ENCODE results near the gene NBEA.
"Not testable (repeated sequence)": the region's sequence is repeated elsewhere in the genome, so short reads cannot be mapped to it uniquely, and the experiment has no call there.

NBEA gene

GRCh38 chr13:35309706-35310105, 367.6 kb downstream of the NBEA start:
- DNase-seq = no peak

DNA sequence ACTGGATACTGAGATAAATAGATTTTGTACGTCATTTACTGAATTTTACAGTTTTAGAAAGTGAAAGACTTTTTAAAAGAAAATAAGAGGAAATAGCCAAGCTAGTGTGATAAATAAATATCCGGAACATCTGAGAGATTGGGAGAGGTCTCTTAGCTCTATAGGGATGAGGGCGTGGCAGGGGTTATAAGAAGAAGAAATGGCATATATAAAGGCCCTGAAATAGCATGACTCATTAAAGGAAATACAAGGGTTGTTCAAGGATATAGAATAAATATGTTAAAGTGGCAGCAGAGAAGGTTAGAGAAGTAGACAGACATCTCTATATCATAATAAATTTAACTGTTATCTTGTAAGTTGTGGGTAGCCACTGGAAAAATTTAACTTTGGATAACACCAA, 390.1 kb downstream of the NBEA start:
- DNase-seq = no peak

GRCh38 chr13:35333157-35333556, 391.1 kb downstream of the NBEA start:
- DNase-seq = no peak

GRCh38 chr13:35342440-35342839, 400.4 kb downstream of the NBEA start:
- DNase-seq = no peak

DNA sequence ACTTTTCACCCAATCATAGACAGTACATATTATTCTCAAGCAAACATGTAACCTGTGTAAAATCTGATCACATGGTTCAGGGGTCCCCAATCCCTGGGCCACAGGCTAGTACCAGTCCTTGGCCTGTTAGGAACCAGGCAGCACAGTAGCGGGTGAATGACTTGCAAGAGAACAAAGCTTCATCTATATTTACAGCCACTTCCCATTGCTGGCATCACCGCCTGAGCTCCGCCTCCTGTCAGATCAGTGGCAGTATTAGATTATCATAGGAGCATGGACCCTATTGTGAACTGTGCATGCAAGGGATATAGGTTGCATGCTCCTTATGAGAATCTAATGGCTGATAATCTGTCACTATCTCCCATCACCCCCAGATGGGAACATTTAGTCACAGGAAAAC, 401.3 kb downstream of the NBEA start:
- DNase-seq = no peak

DNA sequence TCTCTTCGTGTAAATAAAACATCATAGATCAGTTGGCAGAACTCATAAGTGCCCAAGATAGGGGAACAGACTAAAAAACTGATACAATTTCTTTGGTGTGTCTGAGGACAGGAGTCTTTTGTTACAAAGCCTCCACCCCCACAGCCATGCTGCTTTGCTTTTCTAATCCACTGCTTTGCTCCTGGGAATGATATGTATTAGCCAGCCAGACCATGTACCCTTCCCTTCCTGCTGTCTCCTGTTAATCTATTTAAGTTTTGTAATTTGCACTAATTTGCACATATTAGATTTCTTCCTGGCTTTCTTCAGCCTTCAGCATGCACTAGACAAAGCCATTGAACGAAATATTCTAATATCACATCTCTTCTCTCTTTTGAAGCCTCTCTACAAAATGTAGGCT, 403.9 kb downstream of the NBEA start:
- no peak for DNase-seq

DNA sequence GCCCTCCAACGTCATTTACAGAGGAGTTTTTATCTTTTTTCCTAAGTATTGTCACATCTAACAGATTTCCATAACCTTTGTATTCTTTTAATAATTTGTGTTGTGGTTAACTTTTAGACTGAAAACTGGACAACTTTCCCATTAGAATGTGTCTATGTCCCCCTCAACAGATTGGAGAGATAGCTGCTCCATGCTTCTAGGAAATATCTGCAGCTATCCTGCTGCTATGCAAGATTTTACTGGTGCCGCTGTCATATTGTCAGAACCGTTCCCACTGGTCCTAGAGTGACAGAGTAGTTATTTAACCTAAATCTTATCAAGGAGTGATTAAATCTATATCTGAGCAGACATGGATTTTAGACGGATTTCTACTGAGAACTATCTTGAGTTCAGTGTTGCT, 404.4 kb downstream of the NBEA start:
- no peak for DNase-seq

DNA sequence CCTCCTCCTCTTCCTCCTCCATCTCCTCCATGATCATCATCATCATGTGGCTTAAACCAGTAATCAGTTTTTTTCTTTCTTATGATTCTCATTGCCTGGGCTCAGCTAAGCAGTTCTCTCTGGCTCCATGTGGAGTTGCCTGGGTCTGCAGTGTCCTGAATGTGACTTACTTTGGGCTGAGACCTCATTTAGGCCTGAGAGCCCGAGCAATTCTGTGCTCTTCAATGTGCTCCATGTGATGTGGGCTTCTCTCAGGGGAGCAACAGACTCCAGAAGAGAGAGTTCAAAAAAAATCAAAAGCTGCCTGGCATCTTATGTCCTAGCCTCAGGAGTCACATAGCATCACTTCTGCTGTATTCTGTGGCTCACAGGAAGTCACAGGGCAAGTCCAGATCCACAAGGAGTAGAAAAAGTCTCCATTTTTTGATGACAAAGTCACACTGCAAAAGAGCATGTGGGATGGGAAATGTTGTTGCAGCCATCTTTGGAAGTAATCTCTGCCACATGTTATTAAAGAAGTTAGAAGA, 405.7 kb downstream of the NBEA start:
- DNase-seq = no peak

DNA sequence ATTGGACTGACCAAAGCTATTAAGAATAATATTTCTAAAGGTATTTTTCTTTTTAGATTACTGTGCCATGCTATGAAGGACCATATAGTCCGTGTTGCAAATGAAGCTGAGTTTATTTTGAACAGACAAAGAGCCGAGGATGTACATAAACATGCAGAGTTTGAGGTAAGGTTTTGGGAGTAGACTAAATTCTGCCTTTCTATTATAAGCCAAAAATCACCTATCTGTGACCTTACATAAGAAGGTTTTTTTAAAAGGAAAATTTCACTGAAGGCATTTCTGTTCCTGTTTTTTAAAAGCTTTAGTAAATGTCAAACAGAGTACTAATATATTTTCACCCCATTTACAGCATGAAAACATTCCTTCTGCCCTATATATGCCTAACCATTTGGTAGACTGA, 407.0 kb downstream of the NBEA start:
- no peak for DNase-seq

DNA sequence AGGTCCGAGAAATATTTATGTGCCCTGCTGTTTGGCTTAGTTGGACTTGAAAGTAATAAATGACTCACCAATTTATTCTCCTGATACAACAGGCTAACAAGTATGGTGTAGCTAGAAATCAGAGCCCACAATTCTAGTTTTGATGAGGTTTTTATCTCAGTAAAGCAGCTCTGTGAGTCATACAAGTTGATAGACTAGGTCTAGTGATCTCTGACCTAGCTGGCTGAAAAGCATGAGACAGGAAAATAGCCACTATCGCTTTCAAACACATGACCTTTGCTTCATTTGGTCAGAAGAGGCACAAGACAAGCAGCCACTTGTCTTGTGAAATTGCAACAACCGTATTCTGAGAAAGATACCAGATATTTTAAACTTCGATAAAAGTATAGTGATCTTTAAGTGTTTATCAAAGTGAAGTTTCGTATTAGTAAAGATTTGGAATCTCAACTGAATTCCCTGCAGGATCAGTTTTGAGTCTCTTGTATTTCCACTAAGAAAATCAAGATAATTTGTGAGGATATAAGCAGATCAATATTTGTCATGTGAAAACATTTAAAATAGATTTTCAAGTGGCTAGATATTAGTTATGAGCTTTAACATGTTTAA, 407.7 kb downstream of the NBEA start:
- no peak for DNase-seq

- DNase-seq = no peak
Measured at GRCh38 chr13:35354285-35354684, 412.2 kb downstream of the NBEA start.

DNA sequence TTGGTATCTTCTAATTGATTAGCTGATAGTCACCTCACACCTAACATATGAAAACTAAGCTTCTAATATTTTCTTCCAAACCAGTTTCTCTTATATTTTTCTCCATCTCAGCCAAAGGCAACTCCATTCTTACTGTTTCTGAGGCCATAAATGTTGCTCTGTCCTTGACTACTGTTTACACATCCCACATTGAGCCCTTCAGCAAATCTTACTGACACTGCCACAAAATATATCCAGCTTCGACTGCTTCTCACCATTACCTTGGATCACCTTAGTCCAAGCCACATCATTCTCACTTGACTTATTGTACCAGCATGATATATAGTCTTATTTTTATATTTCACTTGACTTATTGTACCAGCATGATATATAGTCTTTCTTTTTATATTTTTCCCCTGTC, 412.8 kb downstream of the NBEA start:
- no peak for DNase-seq

GRCh38 chr13:35356572-35356971, 414.5 kb downstream of the NBEA start:
- no peak for DNase-seq

DNA sequence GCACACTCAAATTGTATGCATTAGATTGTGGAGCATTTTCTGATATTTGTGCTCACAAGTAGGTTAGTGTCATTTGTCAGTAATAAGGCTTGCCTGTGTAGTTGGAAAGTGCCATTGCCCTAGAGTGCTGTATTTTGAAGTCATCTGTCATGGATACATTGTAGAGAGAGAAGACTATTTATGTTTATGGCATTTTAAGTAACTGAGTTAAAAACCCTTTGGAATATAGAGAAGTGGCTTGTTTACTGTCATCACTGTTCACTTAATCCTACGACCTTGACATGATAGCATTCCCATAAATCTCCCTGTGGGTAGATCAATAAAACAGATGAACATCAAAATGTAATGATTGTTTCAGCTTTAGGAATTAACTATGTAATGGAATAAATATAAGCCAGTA, 423.8 kb downstream of the NBEA start:
- DNase-seq = no peak

- no peak for DNase-seq
Measured at GRCh38 chr13:35367586-35367985, 425.5 kb downstream of the NBEA start.

DNA sequence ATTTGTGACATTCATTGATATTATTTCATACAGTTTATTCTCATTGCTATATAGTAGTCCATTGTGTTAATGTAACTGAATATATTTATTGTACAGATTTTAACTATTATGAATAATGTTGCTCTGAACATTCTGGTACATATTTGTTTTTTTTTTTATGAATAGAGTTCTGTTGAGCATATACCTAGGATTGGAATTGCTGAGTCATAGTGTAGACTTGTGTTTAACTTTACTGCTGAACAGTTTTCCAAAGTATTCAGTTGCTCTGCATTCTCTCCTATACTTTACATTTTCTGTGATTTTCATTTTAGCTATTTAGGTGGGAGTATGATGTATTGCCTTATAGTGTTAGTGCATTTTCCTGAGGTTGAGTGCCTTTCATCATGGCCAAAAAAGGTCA, 436.9 kb downstream of the NBEA start:
- DNase-seq = no peak

- no peak for DNase-seq
Measured at GRCh38 chr13:35379663-35380062, 437.6 kb downstream of the NBEA start.

DNA sequence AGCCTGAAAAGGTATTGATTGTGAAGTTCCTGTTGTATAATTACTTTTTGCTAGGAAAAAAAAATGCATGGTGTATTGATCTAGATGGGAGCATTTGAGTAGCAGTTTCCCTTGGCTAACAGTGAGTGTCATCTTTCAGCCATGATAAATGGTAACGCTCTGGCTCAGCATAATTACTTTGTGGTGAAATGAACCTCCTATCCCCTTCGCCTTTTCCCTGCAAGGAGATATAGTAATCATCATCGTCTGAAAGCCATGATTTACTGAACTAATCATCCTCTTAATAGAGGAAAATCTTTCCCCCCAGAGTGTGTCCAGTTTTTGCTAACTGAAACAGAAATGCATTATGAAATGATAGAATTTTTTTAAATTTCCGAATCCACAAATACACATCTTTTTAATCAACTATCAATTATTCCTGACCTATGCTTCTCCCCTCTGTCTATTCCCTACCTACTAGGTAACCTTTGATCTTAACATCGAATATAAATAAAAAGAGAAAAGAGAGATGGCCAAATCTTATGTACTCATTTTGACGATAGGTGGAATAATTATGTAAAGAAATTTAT, 445.7 kb downstream of the NBEA start:
- no peak for DNase-seq

- DNase-seq = no peak
Measured at GRCh38 chr13:35388441-35389355, 446.6 kb downstream of the NBEA start.

- DNase-seq = no peak
Measured at GRCh38 chr13:35389535-35389934, 447.5 kb downstream of the NBEA start.

GRCh38 chr13:35392768-35393167, 450.7 kb downstream of the NBEA start:
- DNase-seq = no peak

- no peak for DNase-seq
Measured at GRCh38 chr13:35393886-35394285, 451.8 kb downstream of the NBEA start.

DNA sequence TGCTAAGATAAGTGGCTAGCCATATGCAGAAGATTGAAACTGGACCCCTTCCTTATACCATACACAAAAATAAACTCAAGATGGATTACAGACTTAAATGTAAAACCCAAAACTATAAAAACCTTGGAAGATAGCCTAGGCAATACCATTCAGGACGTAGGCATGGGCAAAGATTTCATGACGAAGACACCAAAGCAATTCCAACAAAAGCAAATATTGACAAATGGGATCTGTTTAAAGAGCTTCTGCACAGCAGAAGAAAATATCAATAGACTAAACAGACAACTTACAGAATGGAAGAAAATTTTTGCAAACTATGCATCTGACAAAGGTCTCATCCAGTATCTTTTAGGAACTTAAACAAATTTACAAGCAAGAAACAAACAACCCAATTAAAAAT, 466.2 kb downstream of the NBEA start:
- DNase-seq = not testable (repeated sequence)

Data from activated naive CD4-positive, alpha-beta T cell (primary cell).